ENCODE results near the gene FCER2. TPM values are rescaled to one million over a fixed set of nuclear protein-coding genes. Genes with fewer than 3 reads are reported as not detected.

Gene FCER2
- total RNA-seq, 1 donor from 2014 or later: 0.86 TPM

DNA sequence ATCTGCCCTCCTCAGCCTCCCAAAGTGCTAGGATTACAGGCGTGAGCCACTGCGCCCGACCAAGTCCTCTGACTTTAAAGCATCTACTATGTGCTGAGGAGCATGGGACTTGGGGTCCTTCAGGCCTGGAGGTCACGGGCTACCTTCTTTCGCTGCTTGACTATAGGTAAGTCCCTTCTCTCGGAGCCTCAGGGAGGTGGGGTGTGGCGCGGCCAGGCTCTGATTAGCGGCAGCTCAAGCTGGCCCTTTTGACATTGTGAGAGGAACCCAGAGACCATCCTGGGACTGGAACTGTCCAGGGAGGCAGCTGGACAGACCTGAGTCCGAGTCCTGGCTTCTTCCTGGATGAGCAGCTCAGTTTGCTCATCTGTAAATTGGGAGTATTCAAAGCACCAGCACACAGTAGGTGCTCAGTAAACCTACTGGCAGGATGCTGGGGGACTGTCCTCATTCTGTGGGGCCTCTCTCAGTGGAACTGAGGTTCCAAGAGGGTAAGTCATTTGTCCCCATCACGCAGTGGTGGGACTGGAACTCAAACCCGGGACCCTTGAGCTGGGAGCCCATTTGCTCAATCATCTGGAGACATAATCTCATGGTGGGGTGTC is 780 bp downstream of the FCER2 start:
- no peak for DNase-seq (ENCODE audit: low spot score)

DNA sequence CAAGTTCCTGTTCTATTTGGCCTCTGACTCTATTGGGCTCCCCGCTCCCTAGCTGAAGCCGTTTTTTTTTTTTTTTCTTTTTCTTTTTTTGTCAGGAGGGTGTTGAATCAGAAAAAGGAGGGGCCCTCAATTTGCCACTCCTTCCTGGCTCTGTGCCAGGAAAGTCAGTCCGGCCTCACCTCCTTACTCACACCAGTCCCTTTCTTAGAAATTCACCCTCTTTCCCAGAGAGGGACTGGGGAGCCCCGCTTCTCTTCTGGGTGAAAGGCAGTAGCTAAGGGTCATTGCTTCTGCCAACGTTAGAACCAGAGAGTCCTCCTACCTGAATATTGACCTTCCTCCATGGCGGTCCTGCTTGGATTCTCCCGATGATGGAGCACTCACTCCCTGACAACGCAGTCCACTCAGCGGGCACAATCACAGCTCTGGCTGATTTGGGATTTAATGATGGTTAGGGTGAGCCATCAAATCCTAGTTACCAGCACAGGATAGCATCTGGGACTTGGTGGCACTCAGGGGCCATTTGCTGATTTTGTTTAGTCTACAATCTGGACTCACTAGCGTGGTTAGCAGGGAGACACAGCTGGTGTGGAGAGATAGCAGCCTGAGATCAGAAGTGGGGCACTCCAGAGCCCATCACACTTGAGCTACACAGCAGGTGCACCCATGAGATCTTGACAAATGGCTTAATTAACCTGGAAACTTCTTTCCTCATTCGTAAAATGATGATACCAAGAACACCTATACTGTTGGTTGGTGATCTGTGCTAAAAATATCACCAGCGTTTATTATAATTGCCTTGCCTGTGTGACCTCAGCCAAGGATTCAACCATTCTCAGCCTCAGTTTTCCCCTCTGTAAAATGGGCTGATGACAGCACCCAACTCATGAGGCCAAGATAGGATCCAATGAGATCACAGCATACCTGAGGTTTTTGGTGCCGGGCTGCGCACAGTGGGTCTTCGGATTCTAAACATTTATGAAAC is 2.2 kb downstream of the FCER2 start:
- DNase-seq (ENCODE audit: low spot score): no peak

DNA sequence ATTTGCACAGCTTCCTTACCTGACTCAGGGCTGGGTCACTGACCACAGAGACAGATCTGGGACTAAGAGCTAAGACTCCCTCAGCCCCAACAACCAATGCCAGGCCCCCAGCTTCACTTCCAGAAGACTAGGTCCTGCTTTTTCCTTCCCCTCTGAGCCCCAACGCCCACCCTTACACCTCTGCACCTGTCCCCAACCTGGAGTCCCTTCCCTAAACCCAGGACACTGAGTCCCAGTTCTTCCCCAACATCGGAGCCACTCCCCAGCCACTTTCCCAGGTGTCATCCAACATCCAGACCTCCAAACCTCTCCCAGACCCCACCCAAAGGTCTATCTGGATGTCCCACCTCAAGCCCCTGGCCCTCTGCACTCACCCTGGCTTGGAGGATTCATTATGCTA is 2.9 kb downstream of the FCER2 start:
- no peak for DNase-seq (ENCODE audit: low spot score)

DNA sequence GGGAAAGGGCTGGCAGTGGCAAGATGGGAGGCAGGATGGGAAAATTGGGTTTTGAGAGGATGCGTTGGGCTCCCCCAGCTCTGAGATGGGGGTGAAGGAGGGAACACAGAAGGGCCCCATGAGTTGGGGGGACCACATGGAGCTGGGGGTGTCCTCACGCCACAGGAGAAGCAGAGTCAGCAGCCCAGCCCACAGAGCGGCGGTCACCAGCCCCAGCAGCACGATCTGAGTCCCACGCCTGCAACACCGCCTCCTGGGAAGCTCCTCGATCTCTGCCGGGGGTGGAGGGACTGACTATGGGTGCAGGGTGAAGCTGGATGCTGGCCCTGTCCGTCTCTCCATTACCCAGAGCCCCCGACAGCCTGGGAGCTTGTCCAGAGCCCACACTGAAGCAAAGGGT is 3.3 kb downstream of the FCER2 start:
- DNase-seq (ENCODE audit: low spot score): no peak

DNA sequence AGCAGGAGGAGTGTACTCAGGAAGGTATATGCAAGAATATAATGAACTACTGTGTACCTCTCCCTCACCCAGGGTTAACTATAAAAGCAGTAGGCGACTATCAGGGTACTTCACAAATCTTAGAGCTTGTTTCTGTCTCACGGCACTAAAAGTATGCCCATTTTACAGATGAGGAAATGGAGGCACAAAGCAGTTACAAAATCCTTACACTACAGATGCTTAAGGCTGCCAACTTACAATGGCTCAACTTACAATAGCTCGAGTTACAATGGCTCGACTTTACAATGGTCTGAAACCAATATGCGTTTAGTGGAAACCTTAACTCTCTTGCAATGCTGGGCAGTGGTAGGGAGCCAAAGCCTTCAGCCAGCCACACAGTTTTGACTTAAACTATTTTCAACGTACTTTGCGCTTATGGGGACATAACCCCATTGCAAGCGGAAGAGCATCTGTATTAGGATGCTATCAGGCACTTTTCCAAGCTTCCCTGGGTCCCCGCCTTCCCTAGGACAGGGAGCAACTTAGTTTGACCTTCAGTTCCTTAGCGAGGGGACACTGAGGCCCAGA is 4.1 kb downstream of the FCER2 start:
- DNase-seq (ENCODE audit: low spot score): no peak

DNA sequence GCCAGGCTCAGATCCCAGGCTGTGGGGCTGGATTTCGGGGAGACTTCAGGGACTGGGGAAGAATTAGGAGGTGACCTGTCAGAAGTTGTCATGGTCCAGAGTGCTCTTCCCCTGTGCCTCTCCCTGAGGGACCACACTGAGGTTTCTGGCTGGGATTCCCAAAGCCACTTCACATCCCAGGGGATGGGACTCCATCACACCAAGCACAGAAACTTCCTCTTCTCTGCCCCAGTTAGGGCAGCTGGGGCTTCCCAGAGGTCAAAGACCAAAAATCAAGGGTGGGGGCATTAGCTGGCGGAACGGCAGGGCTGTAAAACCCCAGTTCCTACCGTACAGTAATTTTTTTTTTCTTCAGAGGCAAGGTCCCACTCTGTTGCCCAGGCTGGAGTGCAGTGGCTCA is 7.4 kb downstream of the FCER2 start:
- no peak for DNase-seq (ENCODE audit: low spot score)

DNA sequence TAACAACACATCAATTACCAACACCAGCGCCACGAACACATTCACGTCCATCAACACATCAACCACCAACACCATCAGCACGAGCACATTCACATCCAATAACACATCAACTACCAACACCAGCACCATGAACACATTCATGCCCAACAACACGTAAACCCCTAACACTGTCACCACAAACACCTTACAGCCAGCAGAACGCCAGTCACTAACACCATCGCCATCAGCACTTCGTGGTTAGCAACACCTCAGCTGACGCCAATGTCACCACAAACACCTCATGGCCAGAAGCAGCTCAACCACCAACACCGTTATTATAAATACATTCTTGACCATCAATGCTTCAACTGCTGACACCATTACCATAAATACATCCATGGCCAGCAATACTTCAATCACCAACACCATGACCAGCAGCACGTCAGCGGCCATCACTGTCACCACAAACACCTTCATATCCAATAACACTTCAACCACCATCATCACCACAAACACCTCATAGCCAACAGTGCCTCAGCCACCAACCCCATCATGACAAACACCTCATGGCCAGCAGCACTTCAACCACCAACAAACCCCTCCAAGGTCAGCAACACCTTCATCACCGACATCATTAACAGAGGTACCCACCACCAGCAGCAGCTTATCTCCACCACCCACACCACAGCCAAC is 9.4 kb downstream of the FCER2 start:
- no peak for DNase-seq (ENCODE audit: low spot score)

DNA sequence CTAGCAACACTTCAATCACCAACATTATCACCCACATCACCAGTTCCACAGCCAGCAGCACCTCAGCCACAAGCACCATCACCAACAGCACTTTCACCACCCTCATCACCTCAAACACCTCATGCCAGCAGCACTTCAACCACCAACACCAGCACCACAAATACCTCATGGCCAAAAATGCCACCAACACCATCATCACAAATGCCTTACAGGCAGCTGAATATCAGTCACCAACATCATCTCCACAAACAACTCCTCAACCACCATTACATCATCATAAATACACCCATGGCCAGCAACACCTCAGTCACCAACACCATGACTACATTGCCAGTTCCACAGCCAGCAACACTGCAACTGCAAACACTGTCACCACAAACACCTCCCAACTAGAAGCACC is 10.4 kb downstream of the FCER2 start:
- no peak for DNase-seq (ENCODE audit: low spot score)

DNA sequence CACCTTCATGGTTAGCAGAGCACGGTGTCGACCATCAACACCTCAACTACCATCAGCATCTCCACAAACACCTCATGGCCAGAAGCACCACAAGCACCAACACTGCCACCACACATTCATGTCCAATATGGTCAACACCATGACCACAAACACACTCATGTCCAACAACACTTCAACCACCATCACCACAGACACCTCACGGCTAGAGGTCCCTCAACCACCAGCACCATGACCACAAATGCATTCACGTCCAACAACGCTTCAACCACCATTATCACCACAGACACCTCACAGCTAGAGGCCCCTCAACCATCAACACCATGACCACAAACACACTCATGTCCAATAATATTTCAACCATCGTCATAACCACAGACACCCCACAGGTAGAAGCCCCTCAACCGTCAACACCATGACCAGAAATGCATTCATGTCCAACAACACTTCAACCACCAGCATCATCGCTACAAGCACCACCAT is 11.1 kb downstream of the FCER2 start:
- DNase-seq (ENCODE audit: low spot score): no peak

DNA sequence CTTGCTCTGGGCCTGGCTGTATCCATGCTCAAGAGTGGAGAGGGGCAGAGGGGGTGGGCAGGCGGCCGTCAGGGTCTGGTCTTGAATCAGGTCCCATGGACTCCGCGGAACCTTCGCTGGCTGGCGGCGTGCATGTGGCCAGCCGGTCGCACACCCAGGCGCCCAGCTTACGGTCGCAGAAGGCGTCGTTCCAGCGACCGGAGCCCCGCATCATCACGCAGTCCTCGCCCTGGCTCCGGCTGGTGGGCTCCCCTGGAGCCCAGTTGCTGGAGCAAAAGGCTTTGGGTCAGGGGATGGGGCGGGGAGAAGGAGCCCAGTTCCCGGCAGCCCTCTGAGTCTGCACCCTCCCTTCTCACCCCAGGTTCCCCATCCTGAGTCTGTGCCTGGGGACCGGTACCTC is 12.8 kb downstream of the FCER2 start:
- DNase-seq (ENCODE audit: low spot score): no peak

DNA sequence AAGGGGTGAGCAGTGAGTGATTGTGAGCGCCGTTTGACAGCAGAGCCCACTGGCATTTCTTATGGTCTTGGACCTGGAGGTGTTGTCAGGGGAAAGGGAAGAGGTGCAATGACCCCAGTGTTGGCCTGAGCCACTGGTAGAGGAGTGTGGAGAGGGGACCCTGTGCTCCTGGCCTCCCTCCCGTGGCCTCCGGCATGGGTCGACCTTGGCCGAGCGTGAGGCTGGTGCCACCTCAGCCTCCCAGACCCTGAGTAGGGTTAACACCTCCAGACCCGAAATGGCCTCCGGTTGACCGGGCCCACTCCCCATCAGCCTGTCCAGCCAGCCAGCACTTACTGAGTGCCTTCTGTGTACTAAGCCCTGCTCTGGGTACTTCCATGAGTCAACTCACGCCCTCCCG is 14.8 kb downstream of the FCER2 start:
- no peak for DNase-seq (ENCODE audit: low spot score)

DNA sequence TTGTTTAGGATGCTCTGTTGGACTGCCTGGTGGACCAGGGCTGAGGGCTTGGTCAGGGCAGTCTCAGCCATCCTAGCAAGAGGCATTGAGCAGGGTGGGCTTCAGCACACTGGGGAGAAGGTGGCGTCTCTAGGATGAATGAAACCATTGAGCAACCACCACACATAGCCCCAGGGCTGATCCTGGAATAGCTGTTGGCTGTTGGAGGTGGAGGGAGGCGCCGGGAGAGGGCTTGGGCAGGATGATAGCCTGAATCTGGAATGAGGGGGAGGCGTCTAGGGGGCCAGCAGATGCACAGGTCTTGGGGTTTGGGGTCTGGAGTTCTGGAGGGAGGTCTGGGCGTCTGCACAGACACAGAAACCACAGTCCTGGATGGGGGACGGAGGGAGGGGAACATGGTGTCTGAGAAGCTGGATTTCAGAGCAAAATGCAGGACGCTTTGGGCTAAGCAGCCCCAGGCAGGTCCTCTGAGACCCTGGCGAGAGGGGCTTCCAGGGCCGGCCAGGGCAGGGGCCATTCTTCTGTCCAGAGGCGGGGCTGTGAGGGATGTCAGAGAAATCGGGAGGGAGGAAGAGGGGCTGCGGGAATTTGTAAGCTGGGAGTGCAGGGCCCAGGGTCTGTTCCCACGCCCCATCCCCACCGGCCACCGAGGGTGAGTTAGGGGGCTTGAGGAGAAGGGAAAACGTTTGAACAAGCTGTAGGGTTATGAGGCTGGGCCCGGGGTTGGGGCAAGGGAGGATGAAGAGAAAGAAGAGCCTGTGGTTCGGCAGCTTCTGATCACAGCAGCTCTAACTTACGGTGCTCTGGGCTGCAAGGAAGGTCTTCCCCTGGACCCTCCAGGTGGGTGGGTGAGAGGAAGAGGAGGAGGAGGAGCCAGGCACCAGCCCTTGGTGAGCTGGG is 16.1 kb downstream of the FCER2 start:
- no peak for DNase-seq (ENCODE audit: low spot score)

DNA sequence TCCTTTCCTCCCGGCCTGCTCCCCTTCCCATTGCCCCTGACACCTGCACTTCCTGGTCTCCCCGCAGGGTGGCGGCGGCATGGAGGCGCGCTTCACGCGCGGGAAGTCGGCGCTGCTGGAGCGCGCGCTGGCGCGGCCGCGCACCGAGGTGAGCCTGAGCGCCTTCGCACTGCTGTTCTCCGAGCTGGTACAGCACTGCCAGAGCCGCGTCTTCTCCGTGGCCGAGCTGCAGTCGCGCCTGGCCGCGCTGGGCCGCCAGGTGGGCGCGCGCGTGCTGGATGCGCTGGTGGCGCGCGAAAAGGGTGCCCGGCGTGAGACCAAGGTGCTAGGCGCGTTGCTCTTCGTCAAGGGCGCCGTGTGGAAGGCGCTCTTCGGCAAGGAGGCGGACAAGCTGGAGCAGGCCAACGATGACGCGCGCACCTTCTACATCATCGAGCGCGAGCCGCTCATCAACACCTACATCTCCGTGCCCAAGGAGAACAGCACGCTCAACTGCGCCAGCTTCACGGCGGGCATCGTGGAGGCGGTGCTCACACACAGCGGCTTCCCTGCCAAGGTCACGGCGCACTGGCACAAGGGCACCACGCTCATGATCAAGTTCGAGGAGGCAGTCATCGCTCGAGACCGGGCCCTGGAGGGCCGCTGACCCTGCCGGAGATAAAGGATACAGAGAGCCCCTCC is 19.6 kb downstream of the FCER2 start:
- DNase-seq (ENCODE audit: low spot score): no peak

DNA sequence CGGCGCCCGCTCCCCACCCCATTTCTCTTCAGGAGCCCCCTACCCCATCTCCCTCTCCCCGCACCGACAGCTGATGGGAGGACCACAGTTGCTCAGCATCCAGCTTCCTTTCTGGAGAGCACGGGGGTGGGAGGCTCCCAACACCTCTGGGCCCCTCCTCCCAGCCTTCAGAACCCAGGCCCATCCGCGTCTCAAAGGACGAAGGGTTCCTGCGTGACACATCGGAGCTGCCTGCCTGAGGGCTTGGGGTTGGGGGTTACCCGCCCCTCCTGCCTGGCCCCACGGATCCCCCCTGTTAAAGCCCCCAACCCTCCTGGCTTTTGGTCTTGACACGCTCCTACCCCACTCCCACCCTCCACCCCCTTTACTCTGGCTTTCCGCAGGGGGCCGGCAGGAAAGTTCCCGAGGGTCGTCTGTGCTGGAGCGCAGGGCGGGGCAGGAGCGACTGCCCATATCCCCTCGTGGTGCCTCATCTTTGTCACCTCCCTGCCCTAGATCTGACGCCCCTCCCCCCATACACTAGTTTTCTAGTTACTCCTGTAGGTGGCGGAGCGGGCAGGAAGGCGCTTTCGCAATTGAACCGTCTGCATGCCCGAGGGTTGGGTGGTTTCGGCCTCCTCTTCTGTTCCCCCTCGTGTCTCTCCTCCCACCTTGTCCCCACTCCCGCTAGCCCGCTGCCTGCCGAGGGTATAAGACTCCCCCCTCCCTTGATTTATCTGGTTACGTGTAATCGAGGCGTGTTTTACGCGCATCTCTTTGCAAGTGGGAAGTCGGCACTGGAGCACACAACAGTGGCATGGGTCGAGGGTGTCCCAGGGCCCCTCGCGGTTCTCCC is 20.4 kb downstream of the FCER2 start:
- peak; percentile 82 for DNase-seq (ENCODE audit: low spot score)

DNA sequence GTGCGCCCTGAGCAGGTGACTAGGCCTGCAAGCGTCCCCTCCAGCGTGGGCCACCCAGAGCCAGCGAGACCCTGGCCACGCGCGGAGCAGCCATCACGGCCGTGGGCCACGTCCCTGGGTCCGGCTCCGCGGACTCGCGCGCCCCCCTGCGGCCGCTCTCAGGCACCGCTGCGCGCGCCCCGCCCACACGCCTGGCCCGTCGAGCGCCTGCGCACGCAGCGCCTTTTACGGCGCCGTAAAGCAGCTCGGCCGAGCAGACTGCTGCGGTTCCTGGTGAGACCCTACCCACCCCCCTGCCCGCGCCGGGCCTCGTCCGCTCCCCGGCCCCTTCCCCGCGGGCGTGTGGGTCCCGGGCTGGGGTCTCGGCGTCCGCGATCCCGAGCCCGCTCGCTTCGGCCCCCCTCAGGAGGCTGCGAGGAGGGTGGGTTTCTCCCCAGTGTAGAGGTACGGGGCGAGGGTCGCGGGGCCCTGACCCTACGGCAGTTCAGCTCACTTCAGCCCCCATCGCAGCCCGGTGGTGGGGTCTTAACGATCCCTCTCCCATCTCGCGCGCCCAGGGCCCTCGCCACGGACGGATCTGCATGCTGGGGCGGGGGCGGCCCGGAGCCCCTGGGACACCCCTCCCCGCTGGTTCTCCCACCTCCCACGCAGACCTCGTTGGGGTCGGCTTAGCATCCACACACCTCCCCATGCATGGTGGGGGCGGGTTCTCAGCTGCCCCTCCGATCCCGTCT is 21.2 kb downstream of the FCER2 start, which contains the start of gene TRAPPC5:
Gene TRAPPC5, plus strand, starts transcription at position 228 of the 734 bp plus-strand sequence. CDS start 1,421 bp downstream, outside the sequence.
- peak; percentile 91 for DNase-seq (ENCODE audit: low spot score)

DNA sequence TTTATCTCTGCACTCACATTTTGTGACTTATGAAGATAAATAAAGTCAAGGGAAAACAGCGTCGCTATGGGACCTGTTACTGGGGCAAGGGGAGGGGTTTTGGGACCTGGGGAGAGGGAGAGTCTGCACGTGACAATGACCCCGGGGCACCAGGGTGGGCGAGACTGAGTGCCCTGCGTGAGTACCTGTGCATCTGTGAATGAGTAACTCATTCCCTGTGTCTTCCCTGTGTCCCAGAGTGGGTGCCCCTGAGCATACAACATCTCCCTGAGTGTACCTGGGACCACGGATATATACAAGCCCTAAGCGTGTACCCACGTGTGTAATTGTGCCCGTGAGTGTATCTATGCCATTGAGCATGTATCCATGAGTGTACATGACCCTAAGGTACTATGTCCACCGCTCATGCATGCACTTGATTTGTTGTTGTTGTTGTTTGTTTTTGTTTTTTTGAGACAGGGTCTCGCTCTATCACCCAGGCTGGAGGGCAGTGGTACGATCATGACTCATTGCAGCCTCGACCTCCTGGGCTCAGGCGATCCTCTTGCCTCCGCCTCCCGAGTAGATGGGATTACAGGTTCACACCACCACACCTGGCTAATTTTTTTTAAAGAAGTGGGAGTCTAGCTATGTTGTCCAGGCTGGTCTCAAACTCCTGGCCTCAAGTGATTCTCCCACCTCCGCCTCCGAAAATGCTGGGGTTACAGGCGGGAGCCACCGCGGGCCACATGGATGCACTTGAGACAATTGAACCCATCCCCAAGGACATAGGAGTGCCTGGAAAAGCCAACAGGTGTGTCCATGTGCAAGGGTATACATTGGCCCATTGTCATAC is 21.9 kb downstream of the FCER2 start:
- DNase-seq (ENCODE audit: low spot score): no peak

DNA sequence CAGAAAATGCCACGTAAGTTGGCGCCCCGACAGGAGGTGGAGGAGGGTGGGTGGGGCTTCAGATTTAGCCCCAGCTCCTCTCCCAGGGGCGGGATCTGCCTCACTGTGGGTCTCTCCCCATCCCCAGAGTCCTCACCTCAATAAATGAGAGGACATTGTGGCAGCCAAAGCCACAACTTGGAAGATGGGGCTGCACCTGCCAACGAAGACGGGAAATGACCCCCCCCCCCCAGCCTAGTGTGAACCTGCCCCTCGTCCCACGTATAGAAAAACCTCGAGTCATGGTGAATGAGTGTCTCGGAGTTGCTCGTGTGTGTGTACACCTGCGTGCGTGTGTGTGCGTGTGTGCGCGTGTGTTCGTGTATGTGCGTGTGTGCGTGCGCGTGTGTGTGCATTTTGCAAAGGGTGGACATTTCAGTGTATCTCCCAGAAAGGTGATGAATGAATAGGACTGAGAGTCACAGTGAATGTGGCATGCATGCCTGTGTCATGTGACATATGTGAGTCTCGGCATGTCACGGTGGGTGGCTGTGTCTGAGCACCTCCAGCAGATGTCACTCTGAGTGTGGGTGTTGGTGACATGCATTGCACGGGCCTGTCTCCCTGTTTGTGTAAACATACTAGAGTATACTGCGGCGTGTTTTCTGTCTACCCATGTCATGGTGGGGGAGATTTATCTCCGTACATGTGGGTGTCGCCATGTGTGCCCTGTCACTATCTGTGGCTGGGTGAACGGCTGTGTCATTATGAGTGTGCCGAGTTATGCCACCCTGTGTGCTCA is 22.8 kb downstream of the FCER2 start:
- no peak for DNase-seq (ENCODE audit: low spot score)
